Activated naive CD4-positive, alpha-beta T cell treated with anti-CD3 and anti-CD28 coated beads, Interleukin-2, amount 10 ng/mL, durations not matched to agents 5 hours and 36 hours (primary cell): ENCODE measurements around the gene CCDC107. TPM values are rescaled to one million over a fixed set of nuclear protein-coding genes. Genes with fewer than 3 reads are reported as not detected.

ENCODE experiments used
- microRNA-seq: library from miRNA; unstranded; fragments of <30 nt; microRNA quantifications from one replicate; pipeline ENCODE4 v1.2.0, GENCODE V29; 2022; ENCODE audit warnings: borderline microRNAs expressed, borderline replicate concordance
- total RNA-seq, 2 experiments: library from RNA; stranded (reverse); gene quantifications; one replicate each; pipeline ENCODE4 v1.2.3, GENCODE V29; 2021

CCDC107 gene
- 10 to 100 TPM; 34.3 to 37.9 TPM for total RNA-seq

GRCh38 chr9:35658137-35658967 lies at the start of gene CCDC107:
Gene CCDC107 (plus strand): TSS chr9:35658292. CDS start chr9:35658380, 88 bp downstream.

GRCh38 chr9:35618325-35618727 lies 39.8 kb upstream of the CCDC107 start, which contains the start of gene CD72:
Gene CD72 (minus strand): TSS chr9:35618413. CDS start chr9:35618303, 110 bp downstream.

GRCh38 chr9:35650341-35651158 lies 7.5 kb upstream of the CCDC107 start, which contains the start of gene SIT1:
Gene SIT1 (minus strand): TSS chr9:35650931. CDS start chr9:35650853, 78 bp downstream.

GRCh38 chr9:35657546-35658136 lies 451 bp upstream of the CCDC107 start, which contains the start of gene RMRP:
Gene RMRP (minus strand): TSS chr9:35658019.

GRCh38 chr9:35664531-35665470 lies 6.7 kb downstream of the CCDC107 start, which contains the start of gene ARHGEF39:
Gene ARHGEF39 (minus strand): TSS chr9:35665195. CDS start chr9:35665169, 26 bp downstream.

GRCh38 chr9:35673132-35674024 lies 15.3 kb downstream of the CCDC107 start, which contains the start of gene CA9:
Gene CA9 (plus strand): TSS chr9:35673928. CDS start chr9:35673960, 32 bp downstream.

GRCh38 chr9:35689542-35690293 lies 31.6 kb downstream of the CCDC107 start, which contains the start of gene TPM2:
Gene TPM2 (minus strand): TSS chr9:35689925. CDS start chr9:35689817, 108 bp downstream.

Small RNAs within 50 kb of the gene (microRNA-seq; reads per million reads assigned to microRNA genes)
- gene MIR6852, result 1.9 reads per million

Other genes with a start within 250 kb of the CCDC107 start
- 1 to 10 TPM; 2.6 to 3.2 TPM for gene RUSC2, start 168.2 kb upstream of the CCDC107 start, total RNA-seq
- gene TESK1, start 53.0 kb upstream of the CCDC107 start, total RNA-seq, result 10 to 100 TPM; 33.8 to 35.3 TPM
- gene CD72, start 39.9 kb upstream of the CCDC107 start, total RNA-seq, result 1 to 10 TPM; 6.1 to 6.7 TPM
- 100 to 1,000 TPM; 191 to 193 TPM for gene SIT1, start 7.4 kb upstream of the CCDC107 start, total RNA-seq
- gene RMRP, start 273 bp upstream of the CCDC107 start, total RNA-seq, result over 10,000 TPM in 1 of 2 experiments, 1,000 to 10,000 TPM in 1; 9,431 to 11,936 TPM
- gene ARHGEF39, start 6.9 kb downstream of the CCDC107 start, total RNA-seq, result 10 to 100 TPM; 13.8 to 14.5 TPM
- gene CA9, start 15.6 kb downstream of the CCDC107 start, total RNA-seq, result under 1 TPM in 1 of 2 experiments, not detected in 1; 0.24 TPM
- gene TPM2, start 31.6 kb downstream of the CCDC107 start, total RNA-seq, result 10 to 100 TPM; 14.9 to 17.2 TPM
- 100 to 1,000 TPM; 332 to 348 TPM for gene TLN1, start 73.9 kb downstream of the CCDC107 start, total RNA-seq
- 10 to 100 TPM; 17.9 to 18.1 TPM for gene CREB3, start 74.4 kb downstream of the CCDC107 start, total RNA-seq
- 10 to 100 TPM; 53.8 to 55.3 TPM for gene GBA2, start 90.9 kb downstream of the CCDC107 start, total RNA-seq
- gene RGP1, start 91.0 kb downstream of the CCDC107 start, total RNA-seq, result 10 to 100 TPM; 28.1 to 28.8 TPM
- not detected for gene MSMP, start 96.0 kb downstream of the CCDC107 start, total RNA-seq
- 10 to 100 TPM in 1 of 2 experiments, 1 to 10 TPM in 1; 8.6 to 10.5 TPM for gene NPR2, start 133.3 kb downstream of the CCDC107 start, total RNA-seq
- gene SPAG8, start 154.0 kb downstream of the CCDC107 start, total RNA-seq, result 1 to 10 TPM; 1.3 to 1.8 TPM
- gene HINT2, start 156.8 kb downstream of the CCDC107 start, total RNA-seq, result 10 to 100 TPM; 59.6 to 61.1 TPM
- gene FAM221B, start 170.4 kb downstream of the CCDC107 start, total RNA-seq, result not detected
- gene TMEM8B, start 170.9 kb downstream of the CCDC107 start, total RNA-seq, result 1 to 10 TPM; 2.7 to 3.0 TPM
- gene OR13J1, start 212.1 kb downstream of the CCDC107 start, total RNA-seq, result not detected
- not detected for gene HRCT1, start 247.9 kb downstream of the CCDC107 start, total RNA-seq